Measurements from ENCODE around the gene SIGLEC8. TPM values are rescaled to one million over a fixed set of nuclear protein-coding genes. Genes with fewer than 3 reads are reported as not detected.

Gene SIGLEC8
- total and polyA plus RNA-seq, 10 of the 15 experiments (the other 5 are each of a cell fraction or from before 2014, with no cell fraction given): not detected

- H3K27ac ChIP-seq (ENCODE audit: control insufficient read depth, insufficient read depth): no peak overlapping the region
- TF ChIP-seq ZZZ3 (IDR thresholded peaks at IDR 0.05; ENCODE audit: control insufficient read depth, insufficient read length, low read depth): no peak
- TF ChIP-seq TCF12 (IDR thresholded peaks at IDR 0.05; ENCODE audit: low read depth, low read length): no peak
- TF ChIP-seq, protein P1, sequence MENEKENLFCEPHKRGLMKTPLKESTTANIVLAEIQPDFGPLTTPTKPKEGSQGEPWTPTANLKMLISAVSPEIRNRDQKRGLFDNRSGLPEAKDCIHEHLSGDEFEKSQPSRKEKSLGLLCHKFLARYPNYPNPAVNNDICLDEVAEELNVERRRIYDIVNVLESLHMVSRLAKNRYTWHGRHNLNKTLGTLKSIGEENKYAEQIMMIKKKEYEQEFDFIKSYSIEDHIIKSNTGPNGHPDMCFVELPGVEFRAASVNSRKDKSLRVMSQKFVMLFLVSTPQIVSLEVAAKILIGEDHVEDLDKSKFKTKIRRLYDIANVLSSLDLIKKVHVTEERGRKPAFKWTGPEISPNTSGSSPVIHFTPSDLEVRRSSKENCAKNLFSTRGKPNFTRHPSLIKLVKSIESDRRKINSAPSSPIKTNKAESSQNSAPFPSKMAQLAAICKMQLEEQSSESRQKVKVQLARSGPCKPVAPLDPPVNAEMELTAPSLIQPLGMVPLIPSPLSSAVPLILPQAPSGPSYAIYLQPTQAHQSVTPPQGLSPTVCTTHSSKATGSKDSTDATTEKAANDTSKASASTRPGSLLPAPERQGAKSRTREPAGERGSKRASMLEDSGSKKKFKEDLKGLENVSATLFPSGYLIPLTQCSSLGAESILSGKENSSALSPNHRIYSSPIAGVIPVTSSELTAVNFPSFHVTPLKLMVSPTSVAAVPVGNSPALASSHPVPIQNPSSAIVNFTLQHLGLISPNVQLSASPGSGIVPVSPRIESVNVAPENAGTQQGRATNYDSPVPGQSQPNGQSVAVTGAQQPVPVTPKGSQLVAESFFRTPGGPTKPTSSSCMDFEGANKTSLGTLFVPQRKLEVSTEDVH (IDR thresholded peaks at IDR 0.05; ENCODE audit: low read depth, partially characterized antibody): no peak
- TF ChIP-seq NFIC (IDR thresholded peaks at IDR 0.05; ENCODE audit: low read depth, low read length): no peak
- TF ChIP-seq SUPT20H (IDR thresholded peaks at IDR 0.05; ENCODE audit: borderline replicate concordance, control insufficient read depth, low read depth, low read length): no peak
- no peak for TF ChIP-seq ETV6 (conservative IDR thresholded peaks at IDR 0.05 in 1 of 2, IDR thresholded peaks at IDR 0.05 in 1 of 2; ENCODE audit: borderline replicate concordance in 1 of 2, low read depth in 1 of 2)
- no peak for TF ChIP-seq GATAD2B (conservative IDR thresholded peaks at IDR 0.05; ENCODE audit: low read depth)
- TF ChIP-seq MEF2A (IDR thresholded peaks at IDR 0.05; ENCODE audit: insufficient read depth, low read depth, low read length): no peak
- no peak for TF ChIP-seq SKIL (IDR thresholded peaks at IDR 0.05; ENCODE audit: low read depth, poor library complexity, severe bottlenecking)
- POLR2A ChIA-PET: no interaction called here
Measured at GRCh38 chr19:51505904-51506303, 47.6 kb upstream of the SIGLEC8 start.

More at GRCh38 chr19:51505904-51506303, 47.6 kb upstream of the SIGLEC8 start:
- Histone ChIP-seq H3K9me3 (replicated peaks; ENCODE audit: control insufficient read depth, insufficient read depth, low read length) (no peaks in the 10 kb centered on the region; the same call in 2 of the 3 replicates), H3K27me3 (replicated peaks in 1 of 2; ENCODE audit: control insufficient read depth in 2 of 2, insufficient read depth in 2 of 2, low read length in 1 of 2) (no peaks in the 10 kb centered on the region), H3K9ac (ENCODE audit: control insufficient read depth, insufficient read depth, low read length) (no peak overlapping the region), H3K36me3 (ENCODE audit: control insufficient read depth in 2 of 2, insufficient read depth in 2 of 2, low read length in 1 of 2) (no peaks in the 10 kb centered on the region), H2AFZ (ENCODE audit: control insufficient read depth, low read depth, low read length) (no peak overlapping the region), H3K4me1 (ENCODE audit: control insufficient read depth, insufficient read depth, low read length) (peaks cover 4% of the 10 kb centered on the region; the same call in 1 of the 2 replicates), H3K4me2 (ENCODE audit: control insufficient read depth, insufficient read depth) (no peak overlapping the region), H3K4me3 (no peak overlapping the region), H3K79me2 (ENCODE audit: control insufficient read depth, insufficient read depth, low read length) (no peaks in the 10 kb centered on the region), H4K20me1 (ENCODE audit: control insufficient read depth, insufficient read depth) (no peaks in the 10 kb centered on the region)
- intact Hi-C loops (cut with micrococcal nuclease; ENCODE audit: unreplicated experiment): no loop called here
- BruUV-seq (replicated peaks): no TSS peak
- CTCF ChIA-PET: interaction anchor here (0.8 to 6.9 kb wide), 4 partner anchors 9 to 155 kb away, joined by 3 to 39 read pairs (median 6); no protein-coding TSS in a partner anchor
- SMC1A ChIA-PET (ENCODE audit: uncharacterized antibody, unreplicated experiment): no interaction called here
- WGBS (ENCODE audit: insufficient coverage, insufficient replicate concordance, low lambda C conversion rate, missing lambda C conversion rate): 2% methylated on average over 3 of the region's 3 CpGs
- in situ Hi-C loops (cut with MboI): no loop called here
- DNase-seq (ENCODE audit: low read depth, low spot score) (no peak), ATAC-seq (no peak), FAIRE-seq (no peak)
- RAD21 ChIA-PET (ENCODE audit: unreplicated experiment): interaction anchor here (0.6 to 1.5 kb wide), 2 partner anchors 109 to 151 kb away, joined by 3 to 5 read pairs; no protein-coding TSS in a partner anchor
